Measurements from ENCODE around the gene CAVIN3.

CAVIN3 gene

GRCh38 chr11:6270584-6271246, 49.6 kb downstream of the CAVIN3 start:
- DNase-seq (ENCODE audit: low spot score) = no peak

GRCh38 chr11:6269994-6270393, 50.3 kb downstream of the CAVIN3 start:
- no peak for DNase-seq (ENCODE audit: low spot score)
